ENCODE measurements around the gene PTPN9.
"Not testable (repeated sequence)": the region's sequence is repeated elsewhere in the genome, so short reads cannot be mapped to it uniquely, and the experiment has no call there.

PTPN9 gene

DNA sequence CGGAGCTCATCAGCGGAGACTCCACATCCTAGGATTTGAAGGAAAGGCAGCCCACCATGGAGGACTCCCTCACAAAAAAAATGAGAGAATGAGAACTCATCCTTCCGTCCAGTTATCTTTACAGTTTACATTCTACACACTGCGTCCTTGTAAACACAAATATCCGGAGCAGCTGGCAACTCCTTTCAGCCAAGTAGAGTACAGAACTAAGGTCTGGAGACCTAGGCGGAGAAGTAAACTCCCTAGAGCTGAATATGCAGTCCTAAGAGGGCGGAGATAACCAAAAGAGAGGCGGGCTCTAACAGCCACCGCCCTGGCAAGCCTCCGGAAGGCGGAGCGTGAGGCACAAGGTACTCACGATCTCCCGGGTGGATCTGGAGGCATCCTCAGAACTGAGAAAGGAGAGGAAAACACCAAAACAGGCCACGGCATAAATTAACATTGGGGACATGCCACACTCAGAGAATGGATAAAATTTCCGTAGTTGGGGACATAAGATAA lies 126.7 kb downstream of the PTPN9 start:
- H3K4me3 ChIP-seq (ENCODE audit: low read depth, low read length): peak overlapping the region; percentile 69
- peak; percentile 87 for DNase-seq (ENCODE audit: low read depth)
- TF ChIP-seq, protein P1, sequence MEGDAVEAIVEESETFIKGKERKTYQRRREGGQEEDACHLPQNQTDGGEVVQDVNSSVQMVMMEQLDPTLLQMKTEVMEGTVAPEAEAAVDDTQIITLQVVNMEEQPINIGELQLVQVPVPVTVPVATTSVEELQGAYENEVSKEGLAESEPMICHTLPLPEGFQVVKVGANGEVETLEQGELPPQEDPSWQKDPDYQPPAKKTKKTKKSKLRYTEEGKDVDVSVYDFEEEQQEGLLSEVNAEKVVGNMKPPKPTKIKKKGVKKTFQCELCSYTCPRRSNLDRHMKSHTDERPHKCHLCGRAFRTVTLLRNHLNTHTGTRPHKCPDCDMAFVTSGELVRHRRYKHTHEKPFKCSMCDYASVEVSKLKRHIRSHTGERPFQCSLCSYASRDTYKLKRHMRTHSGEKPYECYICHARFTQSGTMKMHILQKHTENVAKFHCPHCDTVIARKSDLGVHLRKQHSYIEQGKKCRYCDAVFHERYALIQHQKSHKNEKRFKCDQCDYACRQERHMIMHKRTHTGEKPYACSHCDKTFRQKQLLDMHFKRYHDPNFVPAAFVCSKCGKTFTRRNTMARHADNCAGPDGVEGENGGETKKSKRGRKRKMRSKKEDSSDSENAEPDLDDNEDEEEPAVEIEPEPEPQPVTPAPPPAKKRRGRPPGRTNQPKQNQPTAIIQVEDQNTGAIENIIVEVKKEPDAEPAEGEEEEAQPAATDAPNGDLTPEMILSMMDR (conservative IDR thresholded peaks at IDR 0.05; ENCODE audit: low read depth, low read length): no peak

DNA sequence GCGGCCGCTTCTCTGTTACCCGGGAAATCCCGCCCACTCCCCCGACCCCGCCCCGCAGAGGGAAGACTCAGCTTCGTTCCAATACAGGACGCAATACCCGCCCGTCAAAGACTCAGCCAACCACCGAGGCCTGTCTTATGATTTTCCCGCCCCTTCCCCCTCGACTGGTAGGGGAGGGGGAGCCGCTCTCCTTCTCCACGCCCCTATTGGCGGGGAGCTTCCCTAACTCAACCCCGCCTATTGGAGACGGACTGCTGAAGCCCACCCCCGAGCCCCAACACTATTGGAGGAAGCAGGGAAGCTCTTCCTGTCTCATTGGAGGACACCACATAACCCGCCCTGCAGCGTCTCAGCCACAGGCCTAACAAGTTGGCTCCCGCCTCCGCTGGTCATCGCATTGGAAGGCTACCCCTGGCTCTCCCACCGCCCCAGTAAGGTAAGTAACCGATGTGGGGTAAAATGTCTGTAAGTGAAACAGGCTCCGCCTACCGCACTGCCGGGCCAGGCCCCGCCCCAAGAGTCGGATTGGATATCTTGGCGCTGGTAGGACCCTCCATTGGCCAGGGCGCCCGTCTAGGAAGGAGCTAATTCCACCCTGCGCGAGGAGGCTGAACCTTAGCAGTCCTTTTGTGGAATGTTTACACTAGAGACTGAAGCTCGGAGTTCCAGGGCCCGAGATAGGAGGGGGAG lies 127.3 kb downstream of the PTPN9 start, which contains the start of gene SIN3A:
Gene SIN3A, minus strand, starts transcription at position 17 of the 690 bp plus-strand sequence. CDS start 21,315 bp downstream, outside the sequence.
- H3K4me3 ChIP-seq (ENCODE audit: low read depth, low read length): peak within 1 kb of the TSS; percentile 100
- TF ChIP-seq, protein P1 (conservative IDR thresholded peaks at IDR 0.05; ENCODE audit: low read depth, low read length): no peak
- peak; percentile 100 for DNase-seq (ENCODE audit: low read depth)

DNA sequence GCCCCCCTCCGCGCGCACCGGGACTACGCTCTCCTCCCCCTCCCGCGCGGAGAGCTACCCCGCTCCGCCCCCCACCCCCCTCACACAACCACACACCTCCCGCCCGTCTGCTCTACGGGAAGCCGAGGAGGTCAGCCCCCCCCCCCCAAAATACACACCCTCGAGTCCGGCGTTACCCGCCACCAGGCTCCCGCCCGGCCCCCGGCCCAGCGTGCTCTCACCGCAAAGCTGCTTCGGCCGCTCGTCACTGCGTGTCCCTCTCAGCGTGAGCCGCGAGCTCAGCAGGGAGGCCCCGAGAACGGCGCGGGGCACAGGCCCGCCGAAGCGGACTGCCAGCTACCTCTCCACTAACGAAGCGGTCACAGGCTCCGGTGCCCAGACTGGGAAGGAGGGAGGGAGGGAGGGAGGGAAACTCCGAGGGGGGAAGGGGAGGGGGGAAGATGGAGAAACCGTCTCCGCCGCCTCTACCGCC lies 127.9 kb downstream of the PTPN9 start:
- H3K4me3 ChIP-seq (ENCODE audit: low read depth, low read length): peak overlapping the region; percentile 100
- DNase-seq (ENCODE audit: low read depth): no peak
- TF ChIP-seq, protein P1 (conservative IDR thresholded peaks at IDR 0.05; ENCODE audit: low read depth, low read length): no peak

DNA sequence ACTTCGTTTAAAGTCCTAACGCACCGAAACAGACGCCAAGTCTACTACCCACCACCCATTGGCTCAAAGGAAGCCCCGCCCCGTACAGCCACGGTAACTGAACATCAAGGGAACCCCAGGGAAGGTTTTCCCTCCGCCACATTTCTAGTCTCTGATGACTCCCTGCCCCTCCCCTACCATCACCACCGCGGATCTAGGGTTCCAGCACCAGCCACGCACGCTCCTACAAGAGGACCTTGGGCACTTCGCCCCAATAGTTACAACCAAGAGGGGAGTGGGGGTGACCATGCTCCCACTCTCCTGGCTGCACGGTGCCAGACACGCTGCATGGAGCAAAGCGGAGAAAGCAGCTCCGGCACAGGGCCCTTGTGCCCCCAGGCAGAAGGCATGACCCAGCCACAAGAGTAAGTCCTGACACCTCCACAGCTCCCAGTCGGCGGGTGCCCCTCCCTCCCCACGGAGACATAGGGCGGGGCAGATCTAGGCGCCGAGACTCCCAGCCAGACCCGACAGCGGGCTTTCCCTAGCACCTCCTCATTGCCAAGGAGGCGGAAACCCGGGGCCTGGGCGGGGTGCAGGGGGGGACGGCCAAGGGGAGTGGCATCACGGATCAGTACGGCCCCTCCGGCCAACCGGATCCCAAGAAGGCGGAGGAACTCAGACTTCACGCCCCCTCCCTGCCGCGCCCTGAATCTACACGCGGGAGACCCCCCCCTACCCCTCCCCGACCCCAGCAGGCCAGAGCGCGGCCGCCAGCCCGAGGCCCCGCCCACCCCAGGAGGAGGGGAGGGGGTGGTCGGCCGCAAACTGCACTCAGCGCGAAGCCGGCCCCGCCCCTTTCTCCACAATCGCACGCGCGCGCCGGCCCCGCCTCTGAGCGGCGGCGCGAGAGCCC lies 128.6 kb downstream of the PTPN9 start:
- TF ChIP-seq, protein P1 (conservative IDR thresholded peaks at IDR 0.05; ENCODE audit: low read depth, low read length): no peak

DNA sequence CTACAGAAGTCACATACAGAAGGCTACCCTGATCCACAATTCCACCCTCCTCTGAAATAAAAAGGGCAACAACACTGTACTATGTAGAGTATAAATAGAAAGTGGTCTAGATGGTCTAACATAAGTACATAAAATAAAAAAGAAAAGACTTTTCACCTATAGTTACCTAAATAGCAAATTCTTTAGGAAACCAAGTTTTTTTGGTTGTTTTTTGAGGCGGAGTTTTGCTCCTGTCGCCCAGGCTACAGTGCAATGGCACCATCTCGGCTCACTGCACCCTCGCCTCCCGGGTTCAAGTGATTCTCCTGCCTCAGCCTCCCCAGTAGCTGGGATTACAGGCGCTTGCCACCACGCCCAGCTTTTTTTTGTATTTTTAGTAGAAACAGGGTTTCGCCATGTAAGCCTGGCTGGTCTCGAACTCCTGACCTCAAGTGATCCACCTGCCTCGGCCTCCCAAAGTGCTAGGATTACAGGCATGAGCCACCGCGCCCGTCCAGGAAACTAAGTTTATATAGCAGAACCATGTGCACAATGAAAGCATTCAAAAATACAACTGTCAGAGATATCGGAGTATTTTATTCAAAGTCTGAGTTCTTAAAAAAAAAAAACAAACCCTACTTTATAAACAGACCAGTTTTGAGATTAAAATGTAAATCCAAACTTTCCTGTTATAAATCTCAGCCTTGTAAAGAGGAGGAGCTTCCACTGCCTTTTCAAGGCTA lies 129.4 kb downstream of the PTPN9 start:
- TF ChIP-seq, protein P1 (conservative IDR thresholded peaks at IDR 0.05; ENCODE audit: low read depth, low read length): no peak
- peak overlapping the region; percentile 100 for H3K4me3 ChIP-seq (ENCODE audit: low read depth, low read length)
- DNase-seq (ENCODE audit: low read depth): no peak

More for the DNA sequence above, 128.6 kb downstream of the PTPN9 start:
- peak; percentile 99 for DNase-seq (ENCODE audit: low read depth)
- H3K4me3 ChIP-seq (ENCODE audit: low read depth, low read length): peak overlapping the region; percentile 100

DNA sequence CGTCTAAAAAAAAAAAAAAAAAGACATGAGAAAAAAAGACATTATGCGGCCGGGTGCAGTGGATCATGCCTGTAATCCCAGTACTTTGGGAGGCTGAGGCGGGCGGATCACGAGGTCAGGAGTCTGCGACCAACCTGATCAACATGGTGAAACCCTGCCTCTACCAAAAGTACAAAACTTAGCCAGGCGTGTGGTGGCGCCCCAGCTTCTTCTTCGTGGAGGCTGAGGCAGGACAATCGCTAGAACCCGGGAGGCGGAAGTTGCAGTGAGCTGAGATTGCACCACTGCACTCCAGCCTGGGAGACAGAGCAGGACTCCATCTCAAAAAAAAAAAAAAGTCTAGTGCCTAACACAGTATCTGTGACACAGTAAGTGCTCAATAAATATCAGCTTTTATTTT lies 130.9 kb downstream of the PTPN9 start:
- H3K4me3 ChIP-seq (ENCODE audit: low read depth, low read length); DNase-seq (ENCODE audit: low read depth): not testable (repeated sequence)

Measured in choroid plexus epithelial cell (primary cell).